ENCODE measurements around the gene MAIP1. TPM values are rescaled to one million over a fixed set of nuclear protein-coding genes. Genes with fewer than 3 reads are reported as not detected.

Gene MAIP1
- total RNA-seq, 1 experiment from 2014 or later: 32.3 TPM

DNA sequence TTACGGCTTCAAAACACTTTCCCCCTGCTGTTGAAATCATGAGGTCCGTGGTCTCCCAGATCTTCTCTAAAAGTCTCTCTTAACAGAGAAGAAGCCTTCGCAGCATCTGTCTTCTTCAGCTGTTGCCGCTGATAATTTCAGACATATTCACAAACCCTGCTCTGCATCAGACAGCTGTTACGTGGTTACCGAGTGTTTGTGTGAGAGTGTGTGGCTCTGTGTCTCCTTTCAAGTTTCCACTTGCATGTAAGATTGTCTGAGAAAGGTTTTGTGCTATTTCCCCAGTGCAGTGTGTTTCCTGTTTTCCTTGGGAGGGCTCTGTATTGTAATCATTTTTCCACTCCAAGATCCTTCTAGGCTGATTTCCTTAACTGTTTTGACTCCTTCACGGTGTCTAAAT lies 32.8 kb downstream of the MAIP1 start:
- Histone ChIP-seq H4K91ac (ENCODE audit: insufficient read length, low read depth, low read length) (no peak overlapping the region), H3K4ac (ENCODE audit: low read depth, low read length) (no peak overlapping the region), H2BK20ac (ENCODE audit: low read depth, low read length, poor library complexity, severe bottlenecking) (no peak overlapping the region), H3K79me1 (ENCODE audit: insufficient read depth, low read depth, low read length, poor library complexity, severe bottlenecking) (no peaks in the 10 kb centered on the region), H2BK5ac (ENCODE audit: insufficient read length, low read length) (no peak overlapping the region), H3K23ac (ENCODE audit: insufficient read length, low read depth, low read length) (no peak overlapping the region), H3K56ac (ENCODE audit: insufficient read length, low read depth, low read length) (no peak overlapping the region), H4K20me1 (ENCODE audit: control insufficient read depth, insufficient read depth, insufficient read length) (no peaks in the 10 kb centered on the region), H4K5ac (ENCODE audit: insufficient read length, low read depth, low read length) (no peak overlapping the region), H3K23me2 (ENCODE audit: insufficient read length, low read depth, low read length, poor library complexity, severe bottlenecking) (no peaks in the 10 kb centered on the region), H2AFZ (ENCODE audit: low read length) (no peak overlapping the region), H2BK120ac (ENCODE audit: low read depth, low read length, poor library complexity, severe bottlenecking) (no peak overlapping the region), H3K4me2 (ENCODE audit: insufficient read depth, insufficient read length, low read length) (no peak overlapping the region), H2BK12ac (ENCODE audit: insufficient read length, low read depth, low read length) (no peak overlapping the region), H3K18ac (ENCODE audit: insufficient read length, low read depth, low read length) (no peak overlapping the region), H4K8ac (replicated peaks; ENCODE audit: insufficient read length, low read depth, low read length) (no peak overlapping the region), H3K4me1 (ENCODE audit: insufficient read depth, low read length) (peaks cover 6% of the 10 kb centered on the region), H2AK5ac (ENCODE audit: insufficient read length, low read length) (no peak overlapping the region), H3K14ac (ENCODE audit: insufficient read depth, low read length) (no peak overlapping the region), H3K79me2 (ENCODE audit: insufficient read depth, low read length) (no peaks in the 10 kb centered on the region), H3K27me3 (ENCODE audit: insufficient read depth, low read length) (no peaks in the 10 kb centered on the region), H3K9ac (ENCODE audit: extremely low read depth, insufficient read length, low read length) (no peak overlapping the region), H3K27ac (ENCODE audit: insufficient read length, low read depth, low read length) (no peak overlapping the region), H3K9me3 (ENCODE audit: control insufficient read depth, low read depth, low read length) (no peaks in the 10 kb centered on the region), H3T11ph (ENCODE audit: low read length) (no peak overlapping the region), H2BK15ac (ENCODE audit: low read depth, low read length) (no peak overlapping the region)
- Mint-ChIP-seq H3K4me1 (peaks cover 15 to 19% of the 10 kb centered on the region in 2 experiments), H3K36me3 (ENCODE audit: insufficient read depth in 1 of 3, low read depth in 3 of 3) (peaks cover 0 to 2% (median 0%) of the 10 kb centered on the region in 3 experiments; a peak in 1 of 7 replicates), H3K4me3 (no peak overlapping the region), H3K9me3 (no peaks in the 10 kb centered on the region), H3K27me3 (ENCODE audit: low read depth) (no peaks in the 10 kb centered on the region), H3K27ac (no peak overlapping the region)
- TF ChIP-seq, protein P1, sequence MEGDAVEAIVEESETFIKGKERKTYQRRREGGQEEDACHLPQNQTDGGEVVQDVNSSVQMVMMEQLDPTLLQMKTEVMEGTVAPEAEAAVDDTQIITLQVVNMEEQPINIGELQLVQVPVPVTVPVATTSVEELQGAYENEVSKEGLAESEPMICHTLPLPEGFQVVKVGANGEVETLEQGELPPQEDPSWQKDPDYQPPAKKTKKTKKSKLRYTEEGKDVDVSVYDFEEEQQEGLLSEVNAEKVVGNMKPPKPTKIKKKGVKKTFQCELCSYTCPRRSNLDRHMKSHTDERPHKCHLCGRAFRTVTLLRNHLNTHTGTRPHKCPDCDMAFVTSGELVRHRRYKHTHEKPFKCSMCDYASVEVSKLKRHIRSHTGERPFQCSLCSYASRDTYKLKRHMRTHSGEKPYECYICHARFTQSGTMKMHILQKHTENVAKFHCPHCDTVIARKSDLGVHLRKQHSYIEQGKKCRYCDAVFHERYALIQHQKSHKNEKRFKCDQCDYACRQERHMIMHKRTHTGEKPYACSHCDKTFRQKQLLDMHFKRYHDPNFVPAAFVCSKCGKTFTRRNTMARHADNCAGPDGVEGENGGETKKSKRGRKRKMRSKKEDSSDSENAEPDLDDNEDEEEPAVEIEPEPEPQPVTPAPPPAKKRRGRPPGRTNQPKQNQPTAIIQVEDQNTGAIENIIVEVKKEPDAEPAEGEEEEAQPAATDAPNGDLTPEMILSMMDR (conservative IDR thresholded peaks at IDR 0.05): no peak
- WGBS (ENCODE audit: extremely low coverage, insufficient read length, low lambda C conversion rate): no CpG with 5 or more reads among the region's 7 CpGs
- DNase-seq: no peak
